Endothelial cell of umbilical vein (primary cell): Measurements from ENCODE around the gene AP2B1. TPM values are rescaled to one million over a fixed set of nuclear protein-coding genes. Genes with fewer than 3 reads are reported as not detected.

Experiments used
- BruUV-seq: library from RNA; stranded (reverse); fragments of 400-500 nt; replicated peaks from 2 replicates; lab custom pipeline; 2021; lab: Mats Ljungman, UMichigan
- CTCF ChIA-PET: fragments of 300-600, 350-600 bp; sonication (Branson Sonifier 250); formaldehyde crosslinking; loops from one replicate; lab custom pipeline; 2021; ENCODE audit warnings: antibody characterized with exemption, inconsistent platforms; lab: Charles Lee
- POLR2A ChIA-PET: fragments of 300-600, 350-600 bp; sonication (Branson Sonifier 250); formaldehyde crosslinking; loops from one replicate; lab custom pipeline; 2021; ENCODE audit warnings: antibody characterized with exemption, inconsistent platforms; lab: Charles Lee
- DNase-seq: peaks from one replicate; pipeline ENCODE4 v3.0.0-alpha.2; 2011; ENCODE audit warnings: low read depth, low spot score
- FAIRE-seq: peaks from 2 replicates; lab custom pipeline; 2011; peaks lifted over from hg19 to GRCh38; lab: Jason Lieb, UNC
- H2AFZ ChIP-seq: 2 replicates; pipeline ENCODE4 v1.6.0; 2012; ENCODE audit warnings: low read depth, low read length, control low read depth, inconsistent platforms
- H3K27ac ChIP-seq: 2 replicates; pipeline ENCODE4 v1.5.1; 2011; ENCODE audit warnings: low read depth, mild to moderate bottlenecking, control low read depth, low read length, moderate library complexity; ENCODE audit not compliant: insufficient read depth
- H3K27me3 ChIP-seq, 2 experiments: 2 replicates each; pipeline versions ENCODE4 v1.6.0 to v1.6.1; 2011; ENCODE audit warnings: low read length in 2 of 2, mixed read lengths in 1 of 2; ENCODE audit not compliant: control insufficient read depth in 2 of 2, insufficient read depth in 2 of 2
- H3K36me3 ChIP-seq, 2 experiments: 2 replicates in 1 of 2; 3 replicates in 1 of 2; pipeline ENCODE4 v1.5.1; 2011; ENCODE audit warnings: low read length in 2 of 2, mild to moderate bottlenecking in 1 of 2, moderate library complexity in 1 of 2; ENCODE audit not compliant: control insufficient read depth in 2 of 2, insufficient read depth in 2 of 2; ENCODE audit errors: extremely low read depth in 1 of 2
- H3K4me1 ChIP-seq: 3 replicates; pipeline ENCODE4 v1.5.1; 2011; ENCODE audit warnings: mild to moderate bottlenecking, low read length; ENCODE audit not compliant: control insufficient read depth, insufficient read depth; ENCODE audit errors: extremely low read depth
- H3K4me2 ChIP-seq: 2 replicates; pipeline ENCODE4 v1.6.1; 2011; ENCODE audit warnings: low read length, control low read depth, mixed read lengths; ENCODE audit not compliant: insufficient read depth
- H3K4me3 ChIP-seq, 3 experiments: fragments of 200-600 bp in 1 of 3; sonication (generic), shearing (Covaris generic) in 1 of 3; replicated peaks in 1 of 3; 2 replicates each; pipeline ENCODE4 v1.5.1; 2011 to 2016; ENCODE audit warnings: control low read depth in 3 of 3, low read length in 3 of 3, mild to moderate bottlenecking in 2 of 3, inconsistent platforms in 1 of 3, low read depth in 1 of 3, moderate library complexity in 1 of 3; ENCODE audit not compliant: insufficient read depth in 1 of 3
- H3K79me2 ChIP-seq: 2 replicates; pipeline ENCODE4 v1.6.0; 2012; ENCODE audit warnings: low read length, inconsistent platforms; ENCODE audit not compliant: control insufficient read depth, insufficient read depth
- H3K9ac ChIP-seq: replicated peaks from 2 replicates; pipeline ENCODE3; 2011; ENCODE audit warnings: low read length, control low read depth; ENCODE audit not compliant: insufficient read depth; ENCODE audit errors: extremely low read depth
- H3K9me1 ChIP-seq: replicated peaks from 3 replicates; pipeline ENCODE4 v1.6.0; 2011; ENCODE audit warnings: mild to moderate bottlenecking, low read length; ENCODE audit not compliant: control insufficient read depth, insufficient read depth; ENCODE audit errors: extremely low read depth
- H3K9me3 ChIP-seq: replicated peaks from 2 replicates; pipeline ENCODE4 v1.5.1; 2012; ENCODE audit warnings: low read length, inconsistent platforms; ENCODE audit not compliant: control insufficient read depth, insufficient read depth
- H4K20me1 ChIP-seq: replicated peaks from 2 replicates; pipeline ENCODE3; 2011; ENCODE audit warnings: mild to moderate bottlenecking, low read length; ENCODE audit not compliant: control insufficient read depth, insufficient read depth; ENCODE audit errors: extremely low read depth
- CTCF ChIP-seq, 2 donors: IDR thresholded peaks; 1 replicate in 1 of 2; 2 replicates in 1 of 2; pipeline ENCODE4 v1.5.1; 2011; ENCODE audit warnings: low read length in 2 of 2, mild to moderate bottlenecking in 2 of 2, moderate library complexity in 2 of 2, control low read depth in 1 of 2, inconsistent platforms in 1 of 2, low read depth in 1 of 2; ENCODE audit not compliant: insufficient read depth in 1 of 2; ENCODE audit errors: extremely low read depth in 1 of 2
- EZH2 ChIP-seq: IDR thresholded peaks from 2 replicates; pipeline ENCODE4 v1.6.1; 2012; ENCODE audit warnings: borderline replicate concordance, low read depth, mild to moderate bottlenecking, moderate library complexity, low read length, inconsistent platforms; ENCODE audit not compliant: severe bottlenecking
- FOS ChIP-seq: IDR thresholded peaks from 2 replicates; pipeline ENCODE4 v1.6.1; 2011; ENCODE audit warnings: mild to moderate bottlenecking, low read length, moderate library complexity, borderline replicate concordance; ENCODE audit not compliant: insufficient read depth
- GATA2 ChIP-seq: IDR thresholded peaks from 2 replicates; pipeline ENCODE4 v1.7.0; 2011; ENCODE audit warnings: low read depth, mild to moderate bottlenecking, moderate library complexity, mixed read lengths, low read length; ENCODE audit not compliant: insufficient read length, insufficient read depth
- JUN ChIP-seq: IDR thresholded peaks from 2 replicates; pipeline ENCODE4 v1.6.1; 2011; ENCODE audit warnings: borderline replicate concordance, low read depth; ENCODE audit not compliant: insufficient read length, insufficient read depth
- MAX ChIP-seq: IDR thresholded peaks from 2 replicates; pipeline ENCODE4 v1.6.1; 2011; ENCODE audit not compliant: insufficient read depth, insufficient read length
- MYC ChIP-seq: IDR thresholded peaks from one replicate; pipeline ENCODE4 v1.6.1; 2011; ENCODE audit warnings: mild to moderate bottlenecking, low read depth, low read length
- POLR2A ChIP-seq: IDR thresholded peaks from 2 replicates; pipeline ENCODE4 v1.6.1; 2012; ENCODE audit warnings: low read depth, mild to moderate bottlenecking, control low read depth, low read length
- POLR2AphosphoS5 ChIP-seq: IDR thresholded peaks from 2 replicates; pipeline ENCODE4 v1.6.1; 2012; ENCODE audit warnings: low read depth, mild to moderate bottlenecking, control low read depth, low read length, moderate library complexity; ENCODE audit not compliant: insufficient read depth
- dilution Hi-C: fragments of 300-500 bp; cut with MboI; formaldehyde crosslinking; loops from one replicate; pipeline ENCODE4 v1.15.0; 2019; ENCODE audit warnings: low sequenced_read_pairs; ENCODE audit not compliant: extremely low pct_ligation_motif_present
- intact Hi-C: fragments of 100-400 bp; cut with micrococcal nuclease; formaldehyde crosslinking; loops from one replicate; pipeline ENCODE4 v1.10.0; 2022
- polyA plus RNA-seq, 4 experiments: library from polyadenylated mRNA; depleted of rRNA in 3 of 4; stranded (reverse) in 3 of 4; unstranded in 1 of 4; fragments of >200 nt; gene quantifications; 2 replicates each; pipeline versions ENCODE4 v1.2.1 to v1.2.3, GENCODE V29; 2011 to 2012; ENCODE audit warnings: missing spikeins in 1 of 4
- total RNA-seq: library from RNA; stranded (reverse); gene quantifications from 2 replicates; pipeline ENCODE4 v1.2.3, GENCODE V29; 2021

The AP2B1 gene
- total and polyA plus RNA-seq, 2 donors (not counting 3 experiments of a cell fraction or from before 2014, with no cell fraction given), result 106 to 198 TPM

DNA sequence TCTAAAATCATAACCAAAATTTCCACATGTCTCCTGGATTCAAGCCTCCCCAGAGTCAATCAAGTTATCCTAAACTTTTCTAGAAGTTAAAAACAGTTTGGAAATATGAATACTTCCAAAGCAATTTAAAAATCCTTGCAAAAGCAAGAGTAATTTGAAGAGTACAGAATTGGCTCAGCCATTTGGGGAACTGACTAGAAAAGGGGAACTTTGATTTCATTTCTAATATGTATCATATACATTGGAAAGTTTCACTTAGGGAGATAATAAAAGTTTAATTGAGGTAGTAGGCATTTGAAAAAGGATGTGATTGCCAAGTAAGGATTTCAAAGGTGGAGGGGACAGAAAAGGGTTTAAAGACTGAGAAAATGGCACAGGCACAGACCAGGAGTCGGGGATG is 40.6 kb upstream of the AP2B1 start:
- peaks cover 18 to 28% of the 10 kb centered on the region in 2 experiments for H3K27me3 ChIP-seq
- dilution Hi-C loops, result loop anchor here (25.0 kb wide), 1 partner anchor 234 kb away; no protein-coding TSS in a partner anchor
- H3K9me3 ChIP-seq, result no peaks in the 10 kb centered on the region
- H3K4me1 ChIP-seq, result peaks cover 22% of the 10 kb centered on the region
- ChIA-PET POLR2A (no interaction called here), CTCF (interaction anchor here (1.3 kb wide), 1 partner anchor 29 kb away, joined by 4 read pairs; no protein-coding TSS in a partner anchor)
- no peak overlapping the region for H3K27ac ChIP-seq
- H3K9ac ChIP-seq, result no peak overlapping the region
- no peak overlapping the region for H3K4me3 ChIP-seq
- H3K36me3 ChIP-seq, result no peaks in the 10 kb centered on the region
- BruUV-seq, result no TSS peak
- FAIRE-seq (no peak), DNase-seq (no peak)
- H3K79me2 ChIP-seq, result no peaks in the 10 kb centered on the region
- H3K9me1 ChIP-seq, result no peaks in the 10 kb centered on the region
- TF ChIP-seq CTCF (IDR thresholded peaks at IDR 0.05; ENCODE audit: extremely low read depth in 1 of 2, insufficient read depth in 1 of 2, low read depth in 1 of 2, low read length in 2 of 2) (no peak), MAX (no peak), MYC (no peak), POLR2A (no peak), GATA2 (no peak), EZH2 (no peak), JUN (no peak), POLR2AphosphoS5 (no peak), FOS (no peak)
- no peak overlapping the region for H3K4me2 ChIP-seq
- no peaks in the 10 kb centered on the region for H4K20me1 ChIP-seq
- no peak overlapping the region for H2AFZ ChIP-seq
- intact Hi-C loops, result loop anchor here (10.0 kb wide), 2 partner anchors 562 to 1132 kb away; partner anchors contain the start of gene LIG3
